BJ (cell line): ENCODE data around the gene UGGT2. TPM values are rescaled to one million over a fixed set of nuclear protein-coding genes. Genes with fewer than 3 reads are reported as not detected.

Experiments used
- CTCF ChIA-PET: fragments of 350-600 bp; formaldehyde crosslinking; extraction: SDS; loops from one replicate; lab custom pipeline; 2021; ENCODE audit warnings: antibody characterized with exemption, inconsistent platforms; lab: Yijun Ruan, JAX
- POLR2A ChIA-PET: fragments of 300-600 bp; sonication (Branson Sonifier 250); formaldehyde crosslinking; extraction: SDS; loops from one replicate; lab custom pipeline; 2021; ENCODE audit warnings: antibody characterized with exemption; lab: Charles Lee
- DNase-seq: peaks from one replicate; pipeline ENCODE4 v3.0.0-alpha.2; 2011; ENCODE audit warnings: low read depth
- H3K27me3 ChIP-seq: 2 replicates; pipeline ENCODE4 v1.6.0; 2011; ENCODE audit warnings: low read length; ENCODE audit not compliant: control insufficient read depth, insufficient read depth
- H3K36me3 ChIP-seq: 2 replicates; pipeline ENCODE4 v1.5.1; 2011; ENCODE audit warnings: low read length; ENCODE audit not compliant: control insufficient read depth, insufficient read depth
- H3K4me3 ChIP-seq: 2 replicates; pipeline ENCODE4 v1.5.1; 2011; ENCODE audit warnings: low read depth, mild to moderate bottlenecking, control low read depth, low read length
- polyA plus RNA-seq: library from polyadenylated mRNA; depleted of rRNA; stranded (reverse); fragments of >200 nt; gene quantifications from 2 replicates; pipeline ENCODE4 v1.2.3, GENCODE V29; 2011
- TF ChIP-seq, protein P1 (sequence below): IDR thresholded peaks from 2 replicates; pipeline ENCODE4 v1.5.1; 2011; ENCODE audit warnings: low read depth, mild to moderate bottlenecking, control low read depth, inconsistent platforms, low read length, moderate library complexity; ENCODE audit not compliant: insufficient read depth

Gene UGGT2
- polyA plus RNA-seq, 1 experiment, result 20.2 TPM

DNA sequence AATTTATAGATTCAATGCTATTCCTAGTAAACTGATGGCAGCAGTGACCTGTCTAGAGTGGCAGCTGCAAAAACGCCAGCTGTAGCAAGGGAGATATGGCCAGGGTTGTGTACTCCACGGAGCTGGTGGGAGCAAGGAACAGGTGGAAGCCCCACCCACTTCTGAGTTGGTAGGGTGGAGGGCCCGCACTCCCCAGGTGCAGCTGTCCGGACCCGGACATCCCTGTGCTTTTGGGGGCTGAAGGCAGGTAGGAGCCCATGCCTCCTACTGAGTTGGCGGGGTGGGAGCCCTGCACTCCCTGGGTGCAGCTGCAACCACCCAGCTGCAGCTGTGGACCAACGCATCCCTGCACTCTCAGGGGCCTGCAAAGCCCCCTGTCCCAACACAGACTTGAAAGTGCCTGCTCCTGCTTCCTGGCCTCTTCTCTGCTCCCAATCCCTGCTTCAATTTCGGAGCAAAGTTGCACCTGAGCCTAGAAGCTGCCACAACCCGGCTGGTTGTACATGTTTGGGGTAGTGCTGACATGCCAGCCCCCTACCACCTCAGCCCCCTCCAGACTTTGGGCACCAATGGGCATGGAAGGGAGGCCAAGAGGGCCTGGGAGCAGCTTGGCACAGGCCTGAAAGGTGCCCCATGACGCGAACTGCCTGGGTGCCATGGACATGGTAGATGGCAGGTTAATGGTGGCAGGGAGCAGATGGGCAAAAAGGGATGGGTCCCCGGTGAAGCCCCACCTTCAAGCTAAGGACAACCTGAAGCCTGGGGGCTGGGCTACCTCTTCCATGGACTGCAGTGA, 19.8 kb downstream of the UGGT2 start:
- ChIA-PET CTCF (interaction anchor here (1.5 to 2.3 kb wide), 2 partner anchors 13 to 19 kb away, joined by 4 to 8 read pairs; no protein-coding TSS in a partner anchor), POLR2A (no interaction called here)
- Histone ChIP-seq H3K27me3 (no peaks in the 10 kb centered on the region), H3K36me3 (no peaks in the 10 kb centered on the region), H3K4me3 (no peak overlapping the region)
- TF ChIP-seq, protein P1, sequence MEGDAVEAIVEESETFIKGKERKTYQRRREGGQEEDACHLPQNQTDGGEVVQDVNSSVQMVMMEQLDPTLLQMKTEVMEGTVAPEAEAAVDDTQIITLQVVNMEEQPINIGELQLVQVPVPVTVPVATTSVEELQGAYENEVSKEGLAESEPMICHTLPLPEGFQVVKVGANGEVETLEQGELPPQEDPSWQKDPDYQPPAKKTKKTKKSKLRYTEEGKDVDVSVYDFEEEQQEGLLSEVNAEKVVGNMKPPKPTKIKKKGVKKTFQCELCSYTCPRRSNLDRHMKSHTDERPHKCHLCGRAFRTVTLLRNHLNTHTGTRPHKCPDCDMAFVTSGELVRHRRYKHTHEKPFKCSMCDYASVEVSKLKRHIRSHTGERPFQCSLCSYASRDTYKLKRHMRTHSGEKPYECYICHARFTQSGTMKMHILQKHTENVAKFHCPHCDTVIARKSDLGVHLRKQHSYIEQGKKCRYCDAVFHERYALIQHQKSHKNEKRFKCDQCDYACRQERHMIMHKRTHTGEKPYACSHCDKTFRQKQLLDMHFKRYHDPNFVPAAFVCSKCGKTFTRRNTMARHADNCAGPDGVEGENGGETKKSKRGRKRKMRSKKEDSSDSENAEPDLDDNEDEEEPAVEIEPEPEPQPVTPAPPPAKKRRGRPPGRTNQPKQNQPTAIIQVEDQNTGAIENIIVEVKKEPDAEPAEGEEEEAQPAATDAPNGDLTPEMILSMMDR, result no peak
- DNase-seq, result no peak

DNA sequence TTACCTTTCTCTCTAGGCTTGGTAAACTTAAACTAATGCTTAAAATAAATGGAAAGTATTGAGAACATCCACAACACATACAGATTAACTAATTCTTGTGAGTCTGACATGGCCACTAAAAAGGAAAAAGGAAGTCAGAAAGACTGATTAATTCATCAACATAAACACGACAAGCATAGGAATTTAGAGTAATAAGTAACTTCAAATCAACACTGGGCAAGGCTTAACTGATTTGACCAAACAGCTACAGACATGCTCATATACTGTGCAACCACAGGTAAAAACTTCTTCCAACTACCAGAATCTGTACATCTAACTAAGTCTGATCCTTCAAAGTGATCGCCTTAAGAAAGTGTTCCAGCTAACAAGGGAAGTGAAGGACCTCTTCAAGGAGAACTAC, 20.5 kb downstream of the UGGT2 start:
- TF ChIP-seq, protein P1, result no peak
- POLR2A ChIA-PET, result no interaction called here
- Histone ChIP-seq H3K4me3 (no peak overlapping the region), H3K27me3 (no peaks in the 10 kb centered on the region), H3K36me3 (no peaks in the 10 kb centered on the region)
- CTCF ChIA-PET, result interaction anchor here (1.5 to 2.3 kb wide), 2 partner anchors 12 to 20 kb away, joined by 4 to 8 read pairs; no protein-coding TSS in a partner anchor
- DNase-seq, result no peak

DNA sequence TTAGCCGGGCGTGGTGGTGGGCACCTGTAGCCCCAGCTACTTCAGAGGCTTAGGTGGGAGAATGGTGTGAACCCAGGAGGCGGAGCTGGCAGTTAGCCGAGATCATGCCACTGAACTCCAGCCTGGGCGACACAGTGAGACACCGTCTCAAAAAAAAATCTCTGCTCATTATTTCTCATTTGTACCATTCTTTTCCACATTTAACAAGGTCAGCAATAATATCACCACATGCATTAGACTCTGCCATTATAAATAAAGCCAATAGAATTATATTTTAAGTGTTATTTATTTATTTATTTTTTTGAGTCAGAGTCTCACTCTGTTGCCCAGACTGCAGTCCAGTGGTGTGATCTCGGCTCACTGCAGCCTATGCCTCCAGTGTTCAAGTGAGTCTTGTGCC, 24.2 kb downstream of the UGGT2 start:
- no peaks in the 10 kb centered on the region for H3K36me3 ChIP-seq
- TF ChIP-seq, protein P1, result no peak
- ChIA-PET POLR2A (no interaction called here), CTCF (interaction anchor here (0.7 kb wide), 1 partner anchor 52 kb away, joined by 4 read pairs; no protein-coding TSS in a partner anchor)
- DNase-seq, result no peak
- no peaks in the 10 kb centered on the region for H3K27me3 ChIP-seq
- no peak overlapping the region for H3K4me3 ChIP-seq

DNA sequence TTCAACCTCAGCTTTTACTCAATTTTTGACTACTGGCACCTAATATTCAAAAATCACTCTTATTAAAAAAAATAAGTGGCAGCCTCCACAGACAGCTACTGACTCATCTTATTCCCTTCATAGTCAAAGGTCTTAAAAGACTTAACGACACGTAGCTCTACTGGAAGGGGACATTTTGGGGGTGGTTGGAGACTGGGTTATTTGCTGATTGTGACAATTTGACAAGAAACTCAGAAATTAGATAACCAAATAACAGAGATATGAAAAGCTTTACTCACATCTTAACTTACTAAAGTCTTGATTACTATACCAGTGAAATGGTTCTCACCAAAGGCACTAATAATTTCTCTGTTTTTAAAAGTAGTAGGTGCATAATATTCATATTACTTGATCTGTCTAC, 25.7 kb downstream of the UGGT2 start:
- H3K4me3 ChIP-seq, result no peak overlapping the region
- TF ChIP-seq, protein P1, result no peak
- CTCF ChIA-PET, result interaction anchor here (0.6 kb wide), 1 partner anchor 466 kb away, joined by 4 read pairs; no protein-coding TSS in a partner anchor
- POLR2A ChIA-PET, result no interaction called here
- DNase-seq, result no peak
- H3K36me3 ChIP-seq, result no peaks in the 10 kb centered on the region
- no peaks in the 10 kb centered on the region for H3K27me3 ChIP-seq

DNA sequence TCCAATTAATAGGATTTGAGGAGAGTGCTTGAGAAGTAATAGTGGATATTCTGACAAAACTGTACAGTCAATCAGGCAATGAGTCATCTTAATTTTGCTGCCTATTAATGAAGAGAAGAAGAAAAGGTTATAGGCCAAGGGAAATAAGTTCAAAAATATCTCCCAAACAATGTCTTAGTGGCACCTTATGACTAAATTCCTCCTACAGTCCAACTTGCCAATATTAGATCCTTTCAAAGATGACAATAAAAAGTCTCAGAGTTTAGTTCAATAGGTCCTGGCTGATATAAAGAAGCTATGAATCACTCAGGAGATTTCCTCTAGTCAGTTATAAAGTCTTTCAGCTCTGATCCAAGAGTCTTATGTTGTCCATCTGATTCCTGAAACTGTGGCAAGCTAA, 27.9 kb downstream of the UGGT2 start:
- Histone ChIP-seq H3K27me3 (no peaks in the 10 kb centered on the region), H3K4me3 (no peak overlapping the region), H3K36me3 (no peaks in the 10 kb centered on the region)
- ChIA-PET POLR2A (no interaction called here), CTCF (interaction anchor here (0.8 kb wide), 1 partner anchor 28 kb away, joined by 5 read pairs; the partner anchor contains the start of gene UGGT2)
- no peak for DNase-seq
- TF ChIP-seq, protein P1, result no peak
